ENCODE results near the gene HOXB5.

DNA sequence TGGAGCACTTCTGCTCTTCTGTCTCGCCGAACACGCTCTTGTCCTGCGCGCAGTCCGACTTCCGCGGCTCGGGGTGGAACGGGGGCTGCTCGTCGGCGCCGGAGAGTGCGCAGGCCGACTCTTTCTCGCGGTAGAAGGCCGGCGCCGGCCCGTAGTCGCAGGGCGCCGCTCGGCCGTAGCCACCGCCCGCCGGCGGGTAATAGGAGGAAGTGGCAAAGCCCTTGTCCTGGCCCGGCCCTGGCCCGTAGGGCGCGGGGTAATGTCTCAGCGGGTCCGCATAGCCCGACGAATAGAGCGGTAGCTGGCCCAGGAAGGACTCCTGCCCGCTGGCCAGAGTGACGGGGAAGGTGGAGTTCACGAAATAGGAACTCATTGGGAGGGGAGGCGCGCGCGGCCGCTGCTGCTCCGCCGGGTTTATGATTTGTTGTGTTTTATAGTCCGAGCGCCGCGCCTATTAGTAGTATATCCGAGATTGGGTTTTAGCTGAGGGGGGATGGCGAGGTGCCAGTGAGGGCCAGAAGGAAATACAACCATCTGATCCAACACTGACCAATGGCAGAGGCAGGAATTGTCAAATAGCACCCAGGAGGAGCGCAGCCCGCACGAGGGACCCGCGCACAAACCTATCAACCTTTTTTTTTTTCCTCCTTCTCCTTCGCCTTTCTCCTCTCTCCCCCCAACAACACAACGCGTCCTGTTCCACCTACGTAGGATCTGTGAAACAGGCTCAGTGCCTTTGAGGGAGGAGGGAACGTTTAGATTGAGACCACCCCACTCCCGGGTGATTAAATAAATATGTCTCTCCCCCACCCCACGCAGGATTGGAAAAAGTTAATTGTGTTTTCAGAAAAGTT is 4.4 kb upstream of the HOXB5 start:
- TF ChIP-seq, protein P1, sequence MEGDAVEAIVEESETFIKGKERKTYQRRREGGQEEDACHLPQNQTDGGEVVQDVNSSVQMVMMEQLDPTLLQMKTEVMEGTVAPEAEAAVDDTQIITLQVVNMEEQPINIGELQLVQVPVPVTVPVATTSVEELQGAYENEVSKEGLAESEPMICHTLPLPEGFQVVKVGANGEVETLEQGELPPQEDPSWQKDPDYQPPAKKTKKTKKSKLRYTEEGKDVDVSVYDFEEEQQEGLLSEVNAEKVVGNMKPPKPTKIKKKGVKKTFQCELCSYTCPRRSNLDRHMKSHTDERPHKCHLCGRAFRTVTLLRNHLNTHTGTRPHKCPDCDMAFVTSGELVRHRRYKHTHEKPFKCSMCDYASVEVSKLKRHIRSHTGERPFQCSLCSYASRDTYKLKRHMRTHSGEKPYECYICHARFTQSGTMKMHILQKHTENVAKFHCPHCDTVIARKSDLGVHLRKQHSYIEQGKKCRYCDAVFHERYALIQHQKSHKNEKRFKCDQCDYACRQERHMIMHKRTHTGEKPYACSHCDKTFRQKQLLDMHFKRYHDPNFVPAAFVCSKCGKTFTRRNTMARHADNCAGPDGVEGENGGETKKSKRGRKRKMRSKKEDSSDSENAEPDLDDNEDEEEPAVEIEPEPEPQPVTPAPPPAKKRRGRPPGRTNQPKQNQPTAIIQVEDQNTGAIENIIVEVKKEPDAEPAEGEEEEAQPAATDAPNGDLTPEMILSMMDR (IDR thresholded peaks at IDR 0.05; ENCODE audit: low read depth, low read length, poor library complexity, severe bottlenecking) = no peak
- peak; percentile 98 for TF ChIP-seq EZH2phosphoT487 (IDR thresholded peaks at IDR 0.05; ENCODE audit: borderline replicate concordance, low read length)
